GM21381 (cell line): ENCODE measurements around the gene CHADL.
"Not testable (repeated sequence)": the region's sequence is repeated elsewhere in the genome, so short reads cannot be mapped to it uniquely, and the experiment has no call there.

Experiments
- ATAC-seq: cut with Tn5 transposase; IDR thresholded peaks from one replicate; pipeline ENCODE4 v1.9.1; 2021; ENCODE audit warnings: mild to moderate bottlenecking, moderate library complexity; ENCODE audit not compliant: unreplicated experiment

The CHADL gene

GRCh38 chr22:41197038-41197972 lies 43.4 kb downstream of the CHADL start:
- ATAC-seq = peak; percentile 91

- ATAC-seq = no peak
Observed at GRCh38 chr22:41193829-41194228, 46.9 kb downstream of the CHADL start.

GRCh38 chr22:41191467-41191866 lies 49.3 kb downstream of the CHADL start:
- ATAC-seq = no peak

GRCh38 chr22:41184679-41185078 lies 56.1 kb downstream of the CHADL start:
- no peak for ATAC-seq

GRCh38 chr22:41181349-41182241 lies 59.1 kb downstream of the CHADL start:
- no peak for ATAC-seq

GRCh38 chr22:41180926-41181325 lies 59.8 kb downstream of the CHADL start:
- no peak for ATAC-seq

GRCh38 chr22:41180362-41180761 lies 60.4 kb downstream of the CHADL start:
- ATAC-seq = not testable (repeated sequence)
